Hepatocyte (in vitro differentiated cells): ENCODE results near the gene ADAMTSL3.

ENCODE experiments used
- CTCF ChIP-seq: fragments of 200-600 bp; sonication (generic); IDR thresholded peaks from 2 replicates; pipeline ENCODE4 v1.5.1; 2016; ENCODE audit warnings: antibody characterized with exemption, mild to moderate bottlenecking; ENCODE audit not compliant: poor library complexity
- EZH2 ChIP-seq: fragments of 200-600 bp; sonication (generic); IDR thresholded peaks from 2 replicates; pipeline ENCODE4 v1.6.1; 2016; ENCODE audit warnings: antibody characterized with exemption, mild to moderate bottlenecking, borderline replicate concordance
- EZH2phosphoT487 ChIP-seq: fragments of 200-600 bp; sonication (generic); IDR thresholded peaks from one replicate; pipeline ENCODE4 v1.6.1; 2018; ENCODE audit warnings: antibody characterized with exemption, mild to moderate bottlenecking, low read depth, moderate library complexity; ENCODE audit not compliant: unreplicated experiment, severe bottlenecking

GRCh38 chr15:83734487-83734886 is 80.6 kb downstream of the ADAMTSL3 start:
- TF ChIP-seq CTCF (peak; percentile 26), EZH2 (no peak), EZH2phosphoT487 (no peak)
